G401.6 (cell line): Measurements from ENCODE around the gene AOAH.

Source experiments
- FAIRE-seq: peaks from 2 replicates; lab custom pipeline; 2012; peaks lifted over from hg19 to GRCh38; lab: Jason Lieb, UNC

AOAH gene

GRCh38 chr7:36691983-36692382 is 32.3 kb downstream of the AOAH start:
- no peak for FAIRE-seq

GRCh38 chr7:36690514-36691187 is 33.6 kb downstream of the AOAH start:
- no peak for FAIRE-seq

GRCh38 chr7:36690041-36690440 is 34.3 kb downstream of the AOAH start:
- no peak for FAIRE-seq

- FAIRE-seq = no peak
Measured at GRCh38 chr7:36686499-36686898, 37.8 kb downstream of the AOAH start.

GRCh38 chr7:36684954-36685353 is 39.3 kb downstream of the AOAH start:
- no peak for FAIRE-seq

- no peak for FAIRE-seq
Measured at GRCh38 chr7:36683695-36684357, 40.5 kb downstream of the AOAH start.

- FAIRE-seq = no peak
Measured at GRCh38 chr7:36683111-36683510, 41.2 kb downstream of the AOAH start.

GRCh38 chr7:36682102-36682501 is 42.2 kb downstream of the AOAH start:
- no peak for FAIRE-seq

- FAIRE-seq = no peak
Measured at GRCh38 chr7:36677769-36678437, 46.4 kb downstream of the AOAH start.

- FAIRE-seq = no peak
Measured at GRCh38 chr7:36673703-36674102, 50.6 kb downstream of the AOAH start.

- no peak for FAIRE-seq
Measured at GRCh38 chr7:36671432-36671829, 52.9 kb downstream of the AOAH start.

GRCh38 chr7:36670585-36671431 is 53.5 kb downstream of the AOAH start:
- no peak for FAIRE-seq

GRCh38 chr7:36668750-36669149 is 55.5 kb downstream of the AOAH start:
- FAIRE-seq = no peak

GRCh38 chr7:36668080-36668479 is 56.2 kb downstream of the AOAH start:
- FAIRE-seq = no peak

- FAIRE-seq = no peak
Measured at GRCh38 chr7:36667007-36667745, 57.1 kb downstream of the AOAH start.

GRCh38 chr7:36663481-36663880 is 60.8 kb downstream of the AOAH start:
- no peak for FAIRE-seq

- FAIRE-seq = no peak
Measured at GRCh38 chr7:36661135-36661840, 63.0 kb downstream of the AOAH start.

- no peak for FAIRE-seq
Measured at GRCh38 chr7:36659638-36660341, 64.5 kb downstream of the AOAH start.

- no peak for FAIRE-seq
Measured at GRCh38 chr7:36659172-36659516, 65.2 kb downstream of the AOAH start.

- FAIRE-seq = no peak
Measured at GRCh38 chr7:36658335-36659171, 65.7 kb downstream of the AOAH start.
